Fibroblast of the conjunctiva (primary cell): ENCODE measurements around the gene CRYL1.

ENCODE experiments used
- DNase-seq: peaks from one replicate; pipeline ENCODE4 v3.0.0-alpha.2; 2010; ENCODE audit warnings: low read depth

Gene CRYL1

DNA sequence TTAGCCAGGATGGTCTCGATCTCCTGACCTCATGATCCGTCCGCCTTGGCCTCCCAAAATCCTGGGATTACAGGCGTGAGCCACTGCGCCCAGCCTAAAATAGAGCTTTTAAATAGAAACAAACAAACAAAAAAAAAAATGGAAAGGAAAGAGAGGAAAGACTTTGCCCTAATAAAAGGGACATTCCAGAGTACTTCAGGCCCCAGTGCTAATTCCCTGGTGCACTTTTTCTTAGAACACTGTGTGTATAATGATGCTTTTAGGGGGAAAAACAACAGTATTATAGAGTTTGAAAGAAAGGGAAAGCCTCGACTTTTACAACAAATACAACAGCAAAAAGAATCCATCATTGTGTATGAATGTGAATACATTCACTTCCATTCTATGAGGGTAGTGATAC is 104.7 kb downstream of the CRYL1 start:
- DNase-seq = no peak

GRCh38 chr13:20418953-20419352 is 106.7 kb downstream of the CRYL1 start:
- DNase-seq = no peak

- DNase-seq = no peak
These were observed 109.4 kb downstream of the CRYL1 start for GRCh38 chr13:20416223-20416745.

DNA sequence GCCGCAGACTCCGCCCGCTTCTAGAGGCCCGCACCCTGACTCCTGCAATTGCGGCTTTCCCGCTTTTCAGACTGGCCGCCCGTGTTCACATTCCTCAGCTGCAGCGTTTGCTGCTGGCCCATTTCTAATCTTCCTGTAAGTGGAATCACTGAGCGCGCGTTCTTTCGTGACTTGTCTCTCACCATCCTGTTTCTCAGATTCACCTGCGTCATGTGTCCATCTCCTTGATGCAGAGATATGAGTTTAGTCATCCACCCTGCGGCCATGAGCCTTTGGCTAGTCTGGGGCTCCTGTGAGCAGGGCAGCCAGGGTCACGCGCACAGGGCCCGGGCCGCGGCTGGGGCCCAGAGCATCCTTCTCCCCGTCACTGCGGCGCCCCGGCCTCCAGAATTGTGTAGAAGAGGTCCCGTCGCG is 110.0 kb downstream of the CRYL1 start:
- DNase-seq = no peak

DNA sequence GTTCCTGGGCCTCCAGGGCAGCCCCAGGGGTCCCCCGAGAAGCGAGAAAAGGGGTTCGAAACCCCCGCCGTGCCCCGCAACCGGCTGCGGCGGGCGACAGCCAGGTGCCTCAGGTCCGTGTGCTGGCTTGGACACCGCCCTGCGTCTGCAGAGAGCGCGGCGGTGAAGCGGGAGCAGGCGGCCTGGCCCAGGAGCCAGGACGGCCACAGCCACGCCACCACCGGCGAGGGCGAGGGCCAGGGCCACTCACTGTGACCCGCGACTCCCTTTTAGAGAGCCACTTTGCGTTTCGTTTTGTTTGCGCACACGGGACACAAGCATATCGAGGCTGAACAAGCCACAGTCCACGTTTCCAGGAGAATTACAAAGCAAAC is 110.4 kb downstream of the CRYL1 start:
- DNase-seq = no peak

- DNase-seq = no peak
These were observed 110.9 kb downstream of the CRYL1 start for GRCh38 chr13:20414546-20415305.

GRCh38 chr13:20412691-20413355 is 112.8 kb downstream of the CRYL1 start:
- DNase-seq = no peak

DNA sequence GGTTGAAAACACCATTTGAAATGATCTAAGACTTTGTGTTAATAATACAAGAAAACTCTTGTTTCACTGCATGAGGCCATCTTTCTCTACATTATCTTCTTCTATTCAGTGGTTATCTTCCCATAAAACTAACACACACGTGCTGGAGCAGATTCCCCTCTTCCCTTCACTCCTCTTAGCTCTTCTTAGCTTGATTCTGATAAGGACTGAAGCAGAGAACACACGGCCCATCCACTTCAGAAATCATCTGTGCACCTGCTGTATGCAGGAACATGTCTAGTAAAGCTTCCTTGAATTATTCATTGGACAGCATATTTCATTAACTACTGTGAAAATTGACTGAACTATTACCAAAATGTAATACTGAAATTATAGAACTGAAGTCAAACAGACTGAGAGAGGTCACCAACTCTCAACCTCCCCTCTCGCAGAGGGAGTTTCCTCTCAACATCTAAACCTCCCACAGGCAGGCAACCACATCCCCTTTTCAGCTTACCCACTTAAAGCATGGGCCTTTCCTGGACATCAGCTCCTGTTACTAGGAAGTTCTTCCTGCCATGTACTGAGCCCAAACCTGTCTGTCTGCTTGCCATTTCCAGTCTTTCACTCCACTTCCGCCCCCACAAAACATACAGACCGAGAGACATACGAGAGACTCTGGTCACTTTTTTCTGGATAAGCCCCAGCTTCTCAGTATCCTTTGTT is 113.9 kb downstream of the CRYL1 start:
- DNase-seq = no peak

GRCh38 chr13:20410726-20411125 is 114.9 kb downstream of the CRYL1 start:
- DNase-seq = no peak

DNA sequence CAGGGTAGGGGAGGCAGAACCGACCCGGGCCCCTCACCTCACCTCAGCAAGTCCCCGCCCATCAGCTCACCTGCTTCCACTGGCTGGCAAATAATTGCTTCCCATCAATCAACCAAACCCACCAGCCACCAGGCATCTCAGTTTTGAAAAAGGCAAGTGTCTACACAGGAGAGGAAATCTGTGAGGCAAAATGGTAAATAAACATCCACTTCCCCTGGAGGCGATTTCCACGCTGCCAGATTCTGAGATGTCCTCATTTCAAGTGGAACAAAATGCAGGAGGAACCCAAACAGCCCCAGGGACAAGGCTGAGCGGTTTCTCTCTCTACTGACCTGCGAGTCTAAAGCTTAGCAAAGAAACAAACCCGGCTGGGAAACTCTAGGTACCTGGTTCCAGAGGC is 117.5 kb downstream of the CRYL1 start:
- DNase-seq = no peak

DNA sequence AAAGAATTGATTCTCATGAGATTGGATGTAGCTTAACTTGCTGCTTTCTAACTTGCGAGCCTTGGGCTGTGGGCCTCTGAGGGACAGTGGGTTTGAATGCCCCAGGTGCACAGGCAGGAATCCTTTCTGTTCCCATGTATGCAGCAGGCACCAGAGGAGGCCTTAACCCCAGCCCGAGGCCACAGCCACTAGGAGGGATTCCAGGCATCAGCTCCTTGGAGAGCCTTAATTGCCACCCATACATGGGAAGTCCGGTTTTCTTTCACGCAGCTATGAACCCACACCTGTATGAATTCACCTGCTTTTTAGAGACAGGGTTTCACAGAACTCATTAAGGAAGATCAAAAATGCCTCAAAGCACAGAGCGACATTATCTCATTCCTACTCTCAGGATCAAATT is 117.9 kb downstream of the CRYL1 start:
- DNase-seq = no peak

GRCh38 chr13:20405691-20406090 is 120.0 kb downstream of the CRYL1 start:
- DNase-seq = no peak

- no peak for DNase-seq
These were observed 121.0 kb downstream of the CRYL1 start for GRCh38 chr13:20404488-20405222.

GRCh38 chr13:20403826-20404225 is 121.8 kb downstream of the CRYL1 start:
- DNase-seq = no peak

DNA sequence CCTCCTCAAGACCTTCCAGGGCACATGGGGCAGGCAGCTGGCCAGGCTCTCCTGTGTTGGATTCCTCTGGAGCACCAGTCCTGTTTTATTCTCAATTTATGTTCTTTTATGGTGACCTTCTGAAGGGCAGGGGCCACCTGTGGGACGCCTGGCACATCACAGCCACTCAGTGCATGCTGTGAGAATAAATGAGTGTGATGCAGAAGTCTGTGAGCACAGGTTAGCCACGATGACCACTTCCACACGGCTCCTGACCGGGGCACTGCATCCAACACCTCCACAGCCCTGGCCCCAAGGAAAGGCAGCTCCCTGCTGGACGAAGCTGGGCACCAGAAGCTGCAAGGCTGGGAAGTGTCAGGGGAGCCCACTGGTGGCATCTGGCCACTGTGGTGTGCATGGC is 122.8 kb downstream of the CRYL1 start:
- no peak for DNase-seq

DNA sequence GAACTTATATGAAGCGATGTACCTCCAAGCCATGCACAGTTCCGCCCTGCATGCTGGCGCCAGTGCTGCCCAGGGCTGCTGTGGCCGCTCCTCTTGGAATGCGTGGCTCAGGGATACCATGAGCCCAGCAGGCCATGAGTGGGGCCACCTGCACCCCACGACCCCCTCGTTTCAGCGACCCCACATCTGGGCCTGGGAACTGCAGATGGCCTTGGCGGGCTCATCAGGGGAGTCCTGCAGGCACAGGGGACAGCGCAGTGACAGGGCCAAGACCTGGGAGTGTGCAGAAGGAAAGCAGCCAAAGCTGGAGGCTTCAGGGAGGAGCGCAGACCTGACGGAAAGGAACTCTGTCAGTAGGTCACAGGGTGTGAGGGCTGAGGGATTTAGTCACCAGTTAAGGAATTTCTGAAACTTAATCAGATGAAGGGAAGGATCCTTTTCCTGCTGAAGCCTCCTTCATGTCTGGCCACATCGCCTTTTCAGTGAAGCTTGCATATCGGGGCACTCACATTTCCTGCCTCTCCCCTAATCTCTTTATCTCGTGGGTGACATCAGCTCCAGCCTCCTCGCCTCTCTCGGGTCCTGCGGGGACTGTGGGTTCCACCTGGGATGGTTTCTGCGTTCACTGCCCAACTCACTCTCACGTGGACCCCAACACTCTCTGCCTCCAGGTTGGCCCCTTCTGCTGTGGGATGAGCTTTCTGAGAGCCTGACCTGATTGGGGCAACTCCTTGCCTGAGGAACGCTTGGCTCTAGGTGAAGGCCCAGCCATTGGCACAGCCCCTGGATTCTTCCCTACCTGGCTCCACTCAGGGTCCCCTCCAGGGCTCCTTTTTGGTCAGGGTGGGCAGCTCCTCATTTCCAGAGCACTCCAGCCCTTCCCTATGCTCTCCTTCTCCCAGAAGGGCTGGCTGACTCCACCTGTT is 123.5 kb downstream of the CRYL1 start:
- no peak for DNase-seq

DNA sequence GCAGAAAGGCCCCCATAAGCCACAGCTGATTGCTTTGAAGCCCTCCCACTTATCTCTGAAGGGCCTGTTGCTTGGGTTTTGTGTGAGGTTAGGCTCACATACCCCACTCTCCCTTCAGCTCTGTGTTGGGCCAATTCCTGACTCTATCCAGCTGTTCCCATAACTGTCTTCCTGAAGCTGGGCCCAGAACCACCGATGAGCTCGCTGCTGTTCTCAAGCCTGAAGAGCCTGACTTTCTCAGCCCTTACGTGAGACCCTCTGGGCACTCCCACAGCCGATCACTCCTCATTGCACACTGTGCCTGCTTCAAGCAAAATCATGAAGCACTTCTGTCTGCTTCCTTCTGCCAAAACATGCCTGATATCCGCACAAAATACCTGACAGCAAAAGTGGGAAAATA is 124.1 kb downstream of the CRYL1 start:
- DNase-seq = no peak

- no peak for DNase-seq
These were observed 124.9 kb downstream of the CRYL1 start for GRCh38 chr13:20400774-20401173.

GRCh38 chr13:20399961-20400360 is 125.7 kb downstream of the CRYL1 start:
- no peak for DNase-seq

DNA sequence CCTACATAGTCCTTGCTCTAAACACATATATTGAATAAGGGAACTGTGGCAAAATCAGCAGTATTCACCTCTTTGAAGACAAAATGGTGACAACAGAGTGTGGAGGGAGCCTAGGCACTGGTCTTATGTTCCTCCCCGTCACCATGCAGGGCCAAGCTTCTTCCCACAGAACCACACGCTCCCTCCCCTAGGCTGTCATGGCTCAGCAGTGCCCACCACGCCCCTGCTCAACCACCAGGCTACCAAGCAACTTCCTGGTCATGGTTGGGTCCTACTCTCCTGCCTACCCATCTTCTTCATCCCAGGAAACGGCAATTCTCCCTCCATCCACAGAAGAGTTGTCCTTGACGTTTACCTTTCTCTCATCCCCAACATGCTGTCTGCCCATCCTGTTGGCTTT is 126.1 kb downstream of the CRYL1 start:
- no peak for DNase-seq

- no peak for DNase-seq
These were observed 127.2 kb downstream of the CRYL1 start for GRCh38 chr13:20398459-20398858.
